HEK293 (cell line): ENCODE measurements around the gene DOCK4.

Source experiments
- ATF2 ChIP-seq: fragments of 450-650 bp; formaldehyde crosslinking; IDR thresholded peaks from 2 replicates; pipeline ENCODE4 v1.5.1; 2016; ENCODE audit warnings: missing biosample characterization, missing genetic modification characterization, low read depth
- CTCF ChIP-seq: fragments of 450-650 bp; formaldehyde crosslinking; IDR thresholded peaks from 2 replicates; pipeline ENCODE4 v1.5.1; 2016; ENCODE audit warnings: missing biosample characterization, missing genetic modification characterization
- ZEB2 ChIP-seq: fragments of 450-650 bp; formaldehyde crosslinking; IDR thresholded peaks from 2 replicates; pipeline ENCODE4 v1.5.1; 2016; ENCODE audit warnings: missing biosample characterization, missing genetic modification characterization
- ZNF121 ChIP-seq: fragments of 450-650 bp; formaldehyde crosslinking; IDR thresholded peaks from 2 replicates; pipeline ENCODE4 v1.5.1; 2016; ENCODE audit warnings: missing biosample characterization, missing genetic modification characterization
- ZNF174 ChIP-seq: fragments of 450-650 bp; formaldehyde crosslinking; IDR thresholded peaks from 2 replicates; pipeline ENCODE4 v1.5.0; 2017; ENCODE audit warnings: missing biosample characterization, mild to moderate bottlenecking, missing genetic modification characterization
- ZNF239 ChIP-seq: fragments of 450-650 bp; formaldehyde crosslinking; IDR thresholded peaks from 2 replicates; pipeline ENCODE4 v1.5.1; 2016; ENCODE audit warnings: missing biosample characterization, missing genetic modification characterization
- ZNF311 ChIP-seq: fragments of 450-650 bp; formaldehyde crosslinking; IDR thresholded peaks from 2 replicates; pipeline ENCODE4 v1.5.1; 2017; ENCODE audit warnings: missing biosample characterization, missing genetic modification characterization, borderline replicate concordance
- ZNF792 ChIP-seq: fragments of 450-650 bp; formaldehyde crosslinking; IDR thresholded peaks from 2 replicates; pipeline ENCODE4 v1.5.1; 2016; ENCODE audit warnings: missing biosample characterization, missing genetic modification characterization
- ZNF830 ChIP-seq: fragments of 450-650 bp; IDR thresholded peaks from 2 replicates; pipeline ENCODE4 v1.5.0; 2018; ENCODE audit warnings: missing biosample characterization, missing genetic modification characterization, low read depth, mild to moderate bottlenecking, moderate library complexity

- no peak for TF ChIP-seq ZNF121 (tag by site-specific recombination)
- TF ChIP-seq ZNF830 (tag by site-specific recombination) = no peak
- TF ChIP-seq ZNF311 (tag by site-specific recombination) = no peak
- no peak for TF ChIP-seq ZNF174 (tag by site-specific recombination)
- TF ChIP-seq CTCF (tag by site-specific recombination) = no peak
- no peak for TF ChIP-seq ZNF792 (tag by site-specific recombination)
- TF ChIP-seq ATF2 = no peak
- TF ChIP-seq ZNF239 (tag by site-specific recombination) = no peak
- no peak for TF ChIP-seq ZEB2 (tag by site-specific recombination)
Observed at GRCh38 chr7:111829221-111829620, 377.0 kb downstream of the DOCK4 start.
